SW 1271 (cell line): ENCODE data around the gene WDR47.
"Not testable (repeated sequence)": the region's sequence is repeated elsewhere in the genome, so short reads cannot be mapped to it uniquely, and the experiment has no call there.

Experiments
- DNase-seq, 2 experiments: peaks; one replicate each; lab custom pipeline; 2025; lab: John Stamatoyannopoulos, UW

Gene WDR47

DNA sequence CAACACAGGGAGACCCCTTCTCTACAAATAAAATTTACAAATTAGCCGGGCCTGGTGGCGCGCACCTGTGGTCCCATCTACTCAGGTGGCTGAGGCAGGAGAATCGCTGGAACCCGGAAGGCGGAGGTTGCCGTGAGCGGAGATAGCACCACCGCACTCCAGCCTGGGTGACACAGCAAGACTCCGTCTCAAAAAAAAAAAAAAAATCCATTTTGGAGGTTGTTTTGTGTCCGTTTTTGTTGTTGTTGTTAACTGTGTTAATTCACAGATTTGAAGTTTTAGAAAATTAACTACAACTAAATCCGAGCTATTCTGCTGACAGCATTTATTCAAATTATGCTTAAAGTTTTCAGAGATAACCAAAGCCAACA, 79.2 kb downstream of the WDR47 start:
- DNase-seq, result no peak

DNA sequence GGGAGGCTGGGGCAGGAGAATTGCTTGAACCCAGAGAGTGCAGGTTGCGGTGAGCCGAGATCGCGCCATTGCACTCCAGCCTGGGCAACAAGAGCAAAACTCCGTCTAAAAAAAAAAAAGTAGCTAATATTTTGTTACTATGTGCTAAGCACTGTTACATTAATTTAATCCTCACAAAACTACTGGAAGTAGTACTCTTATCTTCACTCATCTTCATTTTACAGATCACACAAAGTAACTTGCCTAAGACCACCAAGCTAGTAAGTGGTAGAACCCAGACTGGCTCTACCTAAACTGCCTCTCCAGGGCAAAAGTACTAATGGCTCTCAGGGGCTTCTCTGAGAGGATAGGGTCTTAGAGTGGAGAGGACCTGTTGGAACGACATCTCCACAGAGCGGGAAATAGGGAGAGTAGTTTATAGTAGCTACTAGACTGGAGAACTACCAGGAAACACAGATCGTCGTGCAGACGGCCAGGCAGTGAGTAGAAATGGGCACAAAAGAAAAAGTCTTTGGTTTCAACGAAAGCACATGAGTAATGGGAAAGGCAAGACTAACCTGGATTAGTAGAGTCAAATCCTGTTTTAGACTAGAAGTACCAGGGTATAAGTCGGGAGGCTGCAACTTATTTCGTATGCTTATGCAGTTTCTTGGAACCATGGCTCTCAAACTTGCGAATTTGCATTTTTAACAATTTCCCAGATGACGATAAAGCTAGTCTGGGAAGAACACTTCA, 80.0 kb downstream of the WDR47 start:
- DNase-seq, result no peak

DNA sequence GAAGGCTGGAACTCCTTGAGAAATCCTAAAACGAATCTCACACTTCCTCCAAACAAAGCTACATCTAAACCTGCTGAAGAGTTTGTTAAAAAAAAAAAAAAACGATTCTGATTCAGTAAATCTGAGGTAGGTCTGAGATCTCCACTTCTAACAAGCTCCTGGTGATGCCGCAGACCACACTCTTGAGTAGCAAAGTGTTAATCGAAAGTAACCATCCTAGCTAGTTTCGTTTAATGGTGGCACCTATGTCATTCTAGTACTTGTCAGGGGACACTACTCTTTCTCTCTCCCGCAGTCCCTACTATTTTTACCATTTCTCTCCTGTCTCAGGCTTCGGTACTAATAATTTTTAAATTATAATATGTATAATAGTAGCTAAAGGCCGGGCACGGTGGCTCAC, 80.7 kb downstream of the WDR47 start:
- no peak for DNase-seq

DNA sequence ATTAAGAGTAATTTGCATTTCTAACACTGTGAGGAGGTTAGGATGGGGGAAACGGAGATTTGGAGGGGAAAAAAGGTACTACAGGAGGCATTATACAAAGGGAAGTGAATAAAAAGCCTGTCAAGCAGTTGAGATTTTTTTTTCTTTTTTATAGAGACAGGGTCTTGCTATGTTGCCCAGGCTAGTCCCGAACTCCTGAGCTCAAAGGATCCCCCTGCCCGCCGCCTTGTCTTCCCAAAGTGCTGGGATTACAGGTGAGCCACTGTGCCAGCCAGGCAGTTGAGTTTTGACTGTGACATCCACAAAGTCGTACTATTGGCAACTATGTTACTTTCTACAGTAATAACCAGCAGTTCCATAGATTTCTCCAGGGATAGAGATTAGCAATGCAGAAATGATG, 81.2 kb downstream of the WDR47 start:
- no peak for DNase-seq

DNA sequence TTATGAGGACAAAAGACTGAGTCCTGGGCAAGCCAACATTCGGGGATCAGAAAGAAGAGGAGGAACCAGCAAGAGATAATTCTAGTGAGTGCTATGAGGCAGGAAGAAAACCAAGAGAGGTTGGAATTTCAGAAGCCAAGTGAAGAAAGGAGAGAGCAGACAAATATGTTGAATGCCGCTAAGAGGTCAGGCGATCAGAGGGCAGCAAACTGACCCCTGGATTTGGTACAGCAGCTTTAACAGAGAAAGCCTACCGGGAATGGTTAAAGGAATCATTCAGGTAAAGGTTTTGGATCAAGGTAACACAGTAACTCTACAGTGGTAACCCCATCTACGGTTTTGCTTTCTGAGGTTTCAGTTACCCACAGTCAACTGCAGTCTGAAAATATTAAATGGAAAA, 84.0 kb downstream of the WDR47 start:
- DNase-seq, result no peak

DNA sequence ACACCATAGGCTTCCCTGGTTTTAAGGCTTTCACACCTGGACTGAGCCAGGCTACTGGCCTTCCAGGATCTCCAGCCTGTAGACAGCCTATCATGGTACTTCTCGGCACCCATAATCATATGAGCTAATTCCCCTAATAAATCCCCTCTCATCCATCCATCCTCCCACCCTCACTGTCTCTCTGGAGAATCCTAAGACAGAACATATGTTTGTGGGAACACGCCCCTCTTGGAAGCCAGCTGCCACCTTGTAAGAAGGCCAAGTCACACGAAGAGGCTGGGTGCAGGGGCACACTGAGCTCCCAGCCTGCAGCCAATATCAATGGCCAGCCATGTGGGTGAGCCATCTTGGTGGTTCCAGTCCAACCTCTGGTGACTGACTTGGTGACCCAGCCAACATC, 86.0 kb downstream of the WDR47 start:
- no peak for DNase-seq

DNA sequence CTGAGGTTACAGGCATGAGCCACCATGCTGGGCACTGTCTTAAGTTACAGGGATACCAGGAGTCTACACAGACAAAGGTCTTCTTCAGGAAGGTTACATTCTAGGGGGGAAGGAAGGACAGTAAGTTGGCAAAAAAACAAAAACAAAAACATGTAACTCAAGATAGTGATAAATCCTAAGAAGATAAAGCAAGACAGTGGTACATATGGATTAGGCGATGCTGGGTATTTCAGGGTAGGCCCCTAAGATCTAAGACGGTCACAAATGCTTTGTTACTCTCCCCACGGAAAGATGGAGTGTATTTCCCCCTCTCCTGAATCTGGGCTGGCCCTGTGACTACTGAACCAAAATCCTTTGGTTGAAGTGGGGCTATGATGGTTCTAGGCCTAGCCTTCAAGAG, 86.8 kb downstream of the WDR47 start:
- DNase-seq, result no peak

DNA sequence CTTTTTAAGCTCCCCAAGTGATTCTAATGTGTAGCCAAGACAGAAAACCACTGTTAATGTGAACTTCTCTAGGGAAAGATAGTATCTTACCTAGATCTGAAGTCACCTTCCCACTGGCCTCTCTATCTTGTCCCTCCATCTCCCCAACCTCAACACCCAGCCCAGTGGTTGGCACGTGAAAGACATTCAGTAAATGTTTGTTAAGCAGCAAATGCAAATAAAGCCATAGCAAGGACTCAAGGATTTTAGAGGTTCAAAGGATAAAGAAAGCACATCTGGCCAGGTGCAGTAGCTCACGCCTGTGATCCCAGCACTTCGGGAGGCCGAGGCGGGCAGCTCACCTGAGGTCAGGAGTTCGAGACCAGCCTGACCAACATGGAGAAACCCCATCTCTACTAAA, 88.5 kb downstream of the WDR47 start:
- no peak for DNase-seq

DNA sequence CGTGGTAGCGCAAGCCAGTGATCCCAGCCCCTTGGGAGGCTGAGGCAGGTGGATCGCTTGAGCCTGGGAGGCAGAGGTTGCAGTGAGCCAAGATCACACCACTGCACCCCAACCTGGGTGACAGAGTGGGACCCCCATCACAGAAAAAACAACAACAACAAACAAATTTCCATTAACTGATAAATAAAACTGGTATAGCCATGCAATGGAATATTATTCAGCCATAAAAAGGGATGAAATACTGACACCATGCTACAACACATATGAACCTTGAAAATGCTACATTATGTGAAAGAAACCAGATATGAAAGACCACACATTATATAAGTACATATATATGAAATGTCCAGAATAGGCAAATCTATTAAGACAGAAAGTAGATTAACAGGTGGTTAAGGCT, 90.7 kb downstream of the WDR47 start:
- no peak for DNase-seq

DNA sequence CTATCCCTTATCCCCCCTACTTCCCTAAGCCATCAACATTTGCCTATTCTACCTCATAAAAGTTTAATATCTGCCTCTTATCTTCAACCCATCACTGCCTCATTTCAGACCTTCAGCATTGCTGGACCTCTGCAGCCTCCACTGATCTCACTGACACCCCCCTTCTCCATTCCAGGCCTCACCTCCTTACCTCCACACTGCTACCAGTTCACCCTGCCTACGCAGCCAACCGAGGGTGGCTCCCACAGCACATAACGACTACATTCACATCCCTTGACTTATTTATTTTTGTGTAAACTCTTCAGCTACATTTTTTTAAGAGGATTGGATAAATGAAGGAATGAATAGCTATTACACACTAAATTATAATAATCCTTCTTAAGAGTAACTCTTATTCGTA, 92.9 kb downstream of the WDR47 start:
- no peak for DNase-seq

DNA sequence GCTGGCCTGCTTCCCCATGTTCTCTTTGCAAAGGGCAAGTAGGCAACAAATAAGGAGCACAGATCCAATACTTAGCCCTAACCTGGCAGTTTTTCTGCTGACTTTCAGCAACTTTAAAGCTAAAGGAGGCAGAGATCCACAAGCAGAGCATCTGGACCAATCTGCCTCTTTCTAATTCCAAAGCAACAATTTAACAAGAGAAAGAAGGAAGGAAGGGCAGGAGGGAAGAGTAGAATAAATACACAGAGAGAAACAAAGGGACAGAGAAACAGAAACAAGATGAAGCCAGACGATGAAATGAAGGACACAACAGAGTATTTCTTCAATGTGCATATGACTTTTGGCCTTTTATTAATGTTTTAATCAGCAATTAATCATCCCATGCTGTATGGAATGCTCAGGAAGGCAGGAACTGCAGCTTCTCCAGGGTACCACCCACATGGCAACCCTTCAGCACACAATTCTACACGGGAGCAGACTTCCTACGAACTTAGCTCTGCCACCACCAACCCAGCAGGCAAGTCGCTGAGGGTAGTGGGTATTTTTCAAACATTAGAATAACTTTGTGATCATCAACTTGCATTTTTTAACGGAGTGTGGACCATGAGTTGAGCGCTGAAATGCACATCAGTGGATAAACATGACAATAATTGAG, 93.9 kb downstream of the WDR47 start:
- no peak for DNase-seq

DNA sequence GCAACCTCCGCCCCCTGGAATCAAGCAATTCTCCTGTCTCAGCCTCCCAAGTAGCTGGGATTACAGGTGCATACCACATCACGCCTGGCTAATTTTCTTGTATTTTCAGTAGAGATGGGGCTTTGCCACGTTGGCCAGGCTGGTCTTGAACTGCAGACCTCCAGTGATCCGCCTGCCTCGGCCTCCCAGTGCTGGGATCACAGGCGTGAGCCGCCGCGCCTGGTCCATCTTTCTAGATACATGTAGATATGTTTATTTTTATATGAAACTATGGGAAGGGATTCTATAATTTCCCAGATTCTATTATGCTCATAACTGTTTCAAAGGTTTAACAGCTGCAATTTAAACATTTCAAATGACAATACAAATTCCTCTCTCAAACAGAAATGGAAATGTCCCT, 105.7 kb downstream of the WDR47 start:
- no peak for DNase-seq

DNA sequence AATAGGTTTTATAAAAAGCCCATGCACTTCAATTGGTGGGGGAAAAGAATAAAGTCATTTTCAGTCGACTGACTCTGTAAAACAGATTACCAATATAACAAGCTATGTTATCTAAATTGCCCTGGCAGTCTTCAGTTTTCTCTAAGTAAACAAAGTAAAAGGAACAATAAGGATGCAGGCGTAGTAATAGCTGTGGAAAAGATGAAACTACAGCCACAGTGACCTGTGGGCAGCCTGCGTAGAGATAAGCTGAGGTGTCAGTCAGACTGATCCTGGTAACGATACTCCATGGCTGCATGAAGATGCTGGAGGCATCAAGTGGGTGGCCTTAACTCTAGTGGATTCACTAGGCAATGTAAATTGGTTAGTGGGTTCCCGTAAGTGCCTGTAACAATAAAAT, 108.0 kb downstream of the WDR47 start:
- no peak for DNase-seq

DNA sequence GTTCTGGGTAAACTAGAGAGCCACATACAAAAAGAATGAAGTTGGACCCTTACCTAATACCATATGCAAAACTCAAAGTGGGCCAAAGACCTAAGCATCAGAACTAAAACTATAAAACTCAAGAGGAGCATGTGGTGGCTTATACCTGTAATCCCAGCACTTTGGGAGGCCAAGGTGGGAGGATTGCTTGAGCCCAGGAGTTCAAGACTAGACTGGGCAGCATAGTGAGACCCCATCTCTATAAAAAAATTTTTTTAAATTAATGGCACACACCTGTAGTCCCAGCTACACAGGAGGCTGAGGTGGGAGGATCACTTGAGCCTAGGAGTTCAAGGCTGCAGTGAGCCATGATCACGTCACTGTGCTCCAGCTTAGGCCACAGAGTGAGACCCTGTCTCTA, 114.3 kb downstream of the WDR47 start:
- DNase-seq, result not testable (repeated sequence)

DNA sequence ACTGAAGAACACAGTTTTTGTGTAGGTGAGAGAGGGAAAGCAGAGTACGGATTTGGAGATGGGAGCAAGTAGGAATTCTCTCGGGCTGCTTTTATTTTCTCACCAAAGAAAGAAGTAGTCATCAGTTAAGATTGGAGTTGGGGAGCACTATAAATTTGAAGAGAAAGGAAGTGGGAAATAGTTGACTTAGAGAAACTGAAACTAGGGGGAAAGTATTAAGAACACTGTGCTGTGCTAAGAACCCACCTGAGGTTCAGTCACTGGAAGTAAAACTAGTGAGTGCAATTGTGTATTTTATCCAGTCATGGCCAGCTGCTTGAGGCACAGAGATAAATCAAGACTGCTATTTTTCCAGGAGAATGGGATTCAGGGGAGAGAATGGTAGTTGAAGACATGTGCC, 116.0 kb downstream of the WDR47 start:
- no peak for DNase-seq
